ENCODE data around the gene TNFRSF8.

Gene TNFRSF8

GRCh38 chr1:12140515-12141162, 77.5 kb downstream of the TNFRSF8 start:
- no peak for TF ChIP-seq CTCF (IDR thresholded peaks at IDR 0.05; ENCODE audit: low read depth, low read length, missing control alignments)
- DNase-seq (ENCODE audit: extremely low read depth, low read depth): no peak

GRCh38 chr1:12141163-12141850, 78.2 kb downstream of the TNFRSF8 start:
- DNase-seq (ENCODE audit: extremely low read depth, low read depth): no peak
- no peak overlapping the region for H3K4me3 ChIP-seq (replicated peaks; ENCODE audit: low read depth, low read length)
- no peak for TF ChIP-seq CTCF (IDR thresholded peaks at IDR 0.05; ENCODE audit: low read depth, low read length, missing control alignments)

More at GRCh38 chr1:12140515-12141162, 77.5 kb downstream of the TNFRSF8 start:
- H3K4me3 ChIP-seq (replicated peaks; ENCODE audit: low read depth, low read length): no peak overlapping the region

- H3K4me3 ChIP-seq (replicated peaks; ENCODE audit: low read depth, low read length): no peak overlapping the region
- TF ChIP-seq CTCF (IDR thresholded peaks at IDR 0.05; ENCODE audit: low read depth, low read length, missing control alignments): no peak
- DNase-seq (ENCODE audit: extremely low read depth, low read depth): no peak
These were observed 79.2 kb downstream of the TNFRSF8 start for GRCh38 chr1:12142141-12142823.

GRCh38 chr1:12142891-12143630, 80.0 kb downstream of the TNFRSF8 start:
- TF ChIP-seq CTCF (IDR thresholded peaks at IDR 0.05; ENCODE audit: low read depth, low read length, missing control alignments): no peak
- no peak for DNase-seq (ENCODE audit: extremely low read depth, low read depth)
- no peak overlapping the region for H3K4me3 ChIP-seq (replicated peaks; ENCODE audit: low read depth, low read length)

GRCh38 chr1:12143631-12144155, 80.6 kb downstream of the TNFRSF8 start:
- DNase-seq (ENCODE audit: extremely low read depth, low read depth): peak; percentile 81
- H3K4me3 ChIP-seq (replicated peaks; ENCODE audit: low read depth, low read length): no peak overlapping the region
- TF ChIP-seq CTCF (IDR thresholded peaks at IDR 0.05; ENCODE audit: low read depth, low read length, missing control alignments): no peak

GRCh38 chr1:12144236-12144635, 81.1 kb downstream of the TNFRSF8 start:
- no peak for DNase-seq (ENCODE audit: extremely low read depth, low read depth)
- no peak for TF ChIP-seq CTCF (IDR thresholded peaks at IDR 0.05; ENCODE audit: low read depth, low read length, missing control alignments)
- no peak overlapping the region for H3K4me3 ChIP-seq (replicated peaks; ENCODE audit: low read depth, low read length)

Data from HFF-Myc (cell line).